ENCODE data around the gene GTF2IRD1.

Gene GTF2IRD1

DNA sequence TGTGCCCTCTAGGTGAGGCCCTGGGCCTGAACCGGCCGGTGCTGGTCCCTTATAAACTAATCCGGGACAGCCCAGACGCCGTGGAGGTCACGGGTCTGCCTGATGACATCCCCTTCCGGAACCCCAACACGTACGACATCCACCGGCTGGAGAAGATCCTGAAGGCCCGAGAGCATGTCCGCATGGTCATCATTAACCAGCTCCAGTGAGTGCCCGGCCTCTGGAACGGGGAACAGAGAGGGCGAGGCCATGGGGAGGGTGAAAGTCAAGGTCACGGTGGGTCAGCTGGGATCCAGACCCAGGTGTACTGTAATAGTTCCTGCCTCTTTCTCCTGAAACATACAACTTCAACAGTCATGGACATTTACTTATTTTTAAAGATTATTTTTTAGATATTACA is 137.1 kb downstream of the GTF2IRD1 start:
- no peaks in the 10 kb centered on the region for H3K9me3 ChIP-seq (ENCODE audit: insufficient read depth, low read length)
- H3K36me3 ChIP-seq (ENCODE audit: insufficient read depth, insufficient read length, low read length): peaks cover 26% of the 10 kb centered on the region
- no peaks in the 10 kb centered on the region for H3K27me3 ChIP-seq (ENCODE audit: insufficient read depth, insufficient read length)
- TF ChIP-seq ZNF274 (IDR thresholded peaks at IDR 0.05; ENCODE audit: low read depth, low read length) (no peak), SUZ12 (IDR thresholded peaks at IDR 0.05; ENCODE audit: extremely low read depth, insufficient read depth, insufficient read length) (no peak)
- DNase-seq (ENCODE audit: low read depth, low spot score): no peak
- peaks cover 11% of the 10 kb centered on the region for H3K4me1 ChIP-seq (ENCODE audit: insufficient read depth, insufficient read length)
- no peak overlapping the region for H3K4me3 ChIP-seq (ENCODE audit: insufficient read length, low read depth)
- no peak overlapping the region for H3K9ac ChIP-seq (ENCODE audit: insufficient read length, low read depth)

DNA sequence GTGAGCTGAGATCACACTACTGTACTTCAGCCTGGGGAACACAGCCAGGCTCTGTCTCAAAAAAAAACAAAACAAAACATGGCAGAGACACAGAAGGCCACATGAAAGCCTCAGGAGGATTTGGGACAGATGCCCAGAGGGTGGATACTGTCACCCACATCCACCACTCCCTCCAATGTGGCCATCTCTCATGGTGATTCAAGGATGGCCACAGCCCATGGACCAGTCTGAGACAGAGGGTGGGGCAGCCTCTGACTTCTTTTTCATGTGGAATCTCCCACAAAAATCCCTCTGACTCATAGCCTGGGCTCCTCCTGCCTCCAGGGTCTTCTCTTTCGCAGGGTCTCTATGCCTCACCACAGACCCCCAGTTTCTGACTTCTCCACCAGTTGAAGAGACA is 144.9 kb downstream of the GTF2IRD1 start:
- H3K27me3 ChIP-seq (ENCODE audit: insufficient read depth, insufficient read length): no peaks in the 10 kb centered on the region
- H3K4me1 ChIP-seq (ENCODE audit: insufficient read depth, insufficient read length): no peaks in the 10 kb centered on the region
- H3K9ac ChIP-seq (ENCODE audit: insufficient read length, low read depth): no peak overlapping the region
- no peak for DNase-seq (ENCODE audit: low read depth, low spot score)
- H3K36me3 ChIP-seq (ENCODE audit: insufficient read depth, insufficient read length, low read length): peaks cover 37% of the 10 kb centered on the region
- H3K4me3 ChIP-seq (ENCODE audit: insufficient read length, low read depth): no peak overlapping the region
- TF ChIP-seq ZNF274 (IDR thresholded peaks at IDR 0.05; ENCODE audit: low read depth, low read length) (no peak), YY1 (IDR thresholded peaks at IDR 0.05; ENCODE audit: insufficient read depth, insufficient read length) (no peak), SUZ12 (IDR thresholded peaks at IDR 0.05; ENCODE audit: extremely low read depth, insufficient read depth, insufficient read length) (no peak)
- H3K9me3 ChIP-seq (ENCODE audit: insufficient read depth, low read length): no peaks in the 10 kb centered on the region

DNA sequence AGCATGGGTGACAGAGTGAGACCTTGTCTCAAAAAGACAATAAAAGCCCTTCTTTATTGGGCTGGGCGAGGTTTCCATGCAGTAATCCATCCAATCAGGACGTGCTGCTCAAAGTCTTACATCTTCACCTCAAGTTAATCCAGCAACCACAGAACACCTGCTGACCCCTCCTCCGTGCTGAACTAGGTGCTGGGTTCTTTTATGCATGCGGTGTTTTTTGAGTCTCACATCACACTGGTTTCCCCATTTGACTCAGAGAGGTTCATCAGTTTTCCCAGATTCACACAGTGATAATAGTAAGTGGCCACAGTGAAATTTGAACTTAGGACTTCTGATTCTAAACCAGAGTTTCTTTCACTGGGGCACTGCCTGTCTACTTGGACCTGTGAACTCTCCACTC is 145.5 kb downstream of the GTF2IRD1 start:
- peaks cover 37% of the 10 kb centered on the region for H3K36me3 ChIP-seq (ENCODE audit: insufficient read depth, insufficient read length, low read length)
- no peak overlapping the region for H3K4me3 ChIP-seq (ENCODE audit: insufficient read length, low read depth)
- TF ChIP-seq YY1 (IDR thresholded peaks at IDR 0.05; ENCODE audit: insufficient read depth, insufficient read length) (no peak), SUZ12 (IDR thresholded peaks at IDR 0.05; ENCODE audit: extremely low read depth, insufficient read depth, insufficient read length) (no peak), ZNF274 (IDR thresholded peaks at IDR 0.05; ENCODE audit: low read depth, low read length) (no peak)
- no peak for DNase-seq (ENCODE audit: low read depth, low spot score)
- H3K9me3 ChIP-seq (ENCODE audit: insufficient read depth, low read length): no peaks in the 10 kb centered on the region
- H3K9ac ChIP-seq (ENCODE audit: insufficient read length, low read depth): no peak overlapping the region
- no peaks in the 10 kb centered on the region for H3K4me1 ChIP-seq (ENCODE audit: insufficient read depth, insufficient read length)
- no peaks in the 10 kb centered on the region for H3K27me3 ChIP-seq (ENCODE audit: insufficient read depth, insufficient read length)

DNA sequence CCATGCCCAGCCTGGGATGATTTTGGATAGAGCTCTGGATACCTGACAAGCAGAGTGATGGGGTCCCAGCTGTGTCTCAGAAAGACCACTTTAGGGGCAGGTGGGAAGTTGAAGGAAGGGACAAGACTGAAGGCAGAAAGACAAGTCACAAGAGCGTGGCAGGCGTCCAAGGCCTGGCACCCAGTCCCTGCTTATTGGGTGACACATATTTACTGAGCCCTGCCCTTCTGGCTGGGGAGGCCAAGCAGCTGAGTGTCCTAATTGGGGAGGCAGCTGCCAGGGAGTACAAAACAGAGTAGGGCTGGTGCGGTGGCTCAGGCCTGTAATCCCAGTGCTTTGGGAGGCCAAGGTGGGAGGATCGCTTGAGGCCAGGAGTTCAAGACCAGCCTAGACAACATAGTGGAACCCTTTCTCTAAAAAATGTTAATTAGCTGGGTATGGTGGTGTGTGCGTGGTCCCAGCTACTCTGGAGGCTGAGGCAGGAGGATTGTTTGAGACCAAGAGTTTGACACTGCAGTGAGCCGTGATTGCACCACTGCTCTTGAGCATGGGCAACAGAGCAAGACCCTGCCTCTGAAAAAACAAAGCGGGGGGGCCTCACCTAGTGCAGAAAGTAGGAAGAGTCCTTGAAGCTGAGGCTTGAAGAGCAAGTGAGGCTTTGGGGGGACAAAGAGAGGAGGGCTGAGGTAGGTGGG is 150.8 kb downstream of the GTF2IRD1 start:
- no peaks in the 10 kb centered on the region for H3K27me3 ChIP-seq (ENCODE audit: insufficient read depth, insufficient read length)
- H3K4me3 ChIP-seq (ENCODE audit: insufficient read length, low read depth): no peak overlapping the region
- H3K9me3 ChIP-seq (ENCODE audit: insufficient read depth, low read length): no peaks in the 10 kb centered on the region
- no peak overlapping the region for H3K9ac ChIP-seq (ENCODE audit: insufficient read length, low read depth)
- peaks cover 15% of the 10 kb centered on the region for H3K36me3 ChIP-seq (ENCODE audit: insufficient read depth, insufficient read length, low read length)
- TF ChIP-seq ZNF274 (IDR thresholded peaks at IDR 0.05; ENCODE audit: low read depth, low read length) (no peak), SUZ12 (IDR thresholded peaks at IDR 0.05; ENCODE audit: extremely low read depth, insufficient read depth, insufficient read length) (no peak), YY1 (IDR thresholded peaks at IDR 0.05; ENCODE audit: insufficient read depth, insufficient read length) (no peak)
- no peak for DNase-seq (ENCODE audit: low read depth, low spot score)
- H3K4me1 ChIP-seq (ENCODE audit: insufficient read depth, insufficient read length): no peaks in the 10 kb centered on the region

DNA sequence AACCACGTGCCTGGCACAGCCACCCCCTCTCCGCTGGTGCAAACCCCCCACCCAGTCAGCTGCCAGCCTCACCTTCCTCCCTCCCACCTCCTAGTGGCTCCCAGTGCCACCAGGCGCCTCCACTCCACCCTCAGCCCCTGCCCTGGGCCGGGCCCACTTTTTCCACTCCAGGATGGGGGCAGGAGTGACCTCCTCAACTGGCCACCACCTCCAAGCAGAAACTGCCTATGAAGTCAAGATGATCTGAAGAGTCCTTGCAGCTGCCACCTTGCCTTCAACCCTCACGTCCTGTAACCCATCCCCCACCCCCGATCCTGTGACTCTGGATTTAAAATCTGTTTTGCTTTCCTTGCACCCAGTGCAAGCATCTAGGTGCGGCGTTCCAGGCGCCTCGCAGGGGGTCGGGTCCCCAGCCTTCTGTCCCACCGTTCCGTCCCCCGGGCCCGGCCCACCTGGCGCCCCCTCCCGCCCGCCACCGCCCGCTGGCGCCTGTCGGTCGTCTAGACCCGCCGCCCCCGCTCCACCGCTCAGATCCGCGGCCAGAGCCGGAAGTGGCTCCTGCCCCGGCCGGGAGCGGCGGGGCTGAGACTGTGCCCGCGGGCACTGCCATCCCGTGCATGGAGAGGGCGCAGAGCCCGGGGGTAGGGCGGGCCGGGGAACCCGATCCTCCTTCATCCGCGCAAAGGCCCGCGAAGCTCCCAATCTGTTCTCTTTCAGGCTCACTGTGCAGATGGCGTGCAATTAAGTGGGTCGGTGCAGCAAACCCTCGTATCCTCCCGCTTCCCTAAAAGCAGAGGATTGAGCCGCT is 152.6 kb downstream of the GTF2IRD1 start:
- Histone ChIP-seq H3K4me1 (ENCODE audit: insufficient read depth, insufficient read length) (no peaks in the 10 kb centered on the region), H3K27me3 (ENCODE audit: insufficient read depth, insufficient read length) (no peaks in the 10 kb centered on the region), H3K4me3 (ENCODE audit: insufficient read length, low read depth) (no peak overlapping the region), H3K9ac (ENCODE audit: insufficient read length, low read depth) (no peak overlapping the region), H3K36me3 (ENCODE audit: insufficient read depth, insufficient read length, low read length) (peaks cover 5% of the 10 kb centered on the region), H3K9me3 (ENCODE audit: insufficient read depth, low read length) (no peaks in the 10 kb centered on the region)
- no peak for DNase-seq (ENCODE audit: low read depth, low spot score)
- TF ChIP-seq YY1 (IDR thresholded peaks at IDR 0.05; ENCODE audit: insufficient read depth, insufficient read length) (no peak), SUZ12 (IDR thresholded peaks at IDR 0.05; ENCODE audit: extremely low read depth, insufficient read depth, insufficient read length) (no peak), ZNF274 (IDR thresholded peaks at IDR 0.05; ENCODE audit: low read depth, low read length) (no peak)

DNA sequence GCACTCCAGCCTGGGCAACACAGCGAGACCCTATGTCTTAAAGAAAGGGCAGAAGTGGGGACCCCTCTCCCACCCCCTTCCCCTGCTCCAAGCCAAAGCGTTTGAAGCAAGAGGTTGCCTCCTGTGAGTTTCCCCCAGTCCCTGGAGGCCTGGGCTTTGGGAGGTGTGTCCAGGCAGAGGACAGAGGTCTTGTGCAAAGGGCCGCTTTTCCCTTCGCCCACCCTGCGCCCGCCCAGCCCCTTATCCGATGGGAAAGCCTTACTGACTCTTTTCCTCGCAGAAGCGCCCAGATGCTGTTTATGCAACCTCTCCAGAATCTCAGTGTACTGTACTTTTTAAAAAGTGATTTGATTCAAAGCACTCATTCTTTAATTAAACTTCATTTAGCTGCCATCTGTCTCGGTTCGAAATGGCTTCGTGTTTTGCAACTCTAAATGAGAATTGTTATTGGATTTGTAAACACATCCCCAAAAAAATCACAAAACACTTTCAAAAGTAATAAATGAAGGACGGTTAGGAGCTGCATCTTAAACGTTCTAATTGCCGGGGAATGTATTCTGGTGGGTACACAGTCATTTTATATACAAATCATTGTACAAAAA is 153.3 kb downstream of the GTF2IRD1 start:
- Histone ChIP-seq H3K4me3 (ENCODE audit: insufficient read length, low read depth) (no peak overlapping the region), H3K4me1 (ENCODE audit: insufficient read depth, insufficient read length) (no peaks in the 10 kb centered on the region), H3K27me3 (ENCODE audit: insufficient read depth, insufficient read length) (no peaks in the 10 kb centered on the region), H3K9me3 (ENCODE audit: insufficient read depth, low read length) (no peaks in the 10 kb centered on the region), H3K9ac (ENCODE audit: insufficient read length, low read depth) (no peak overlapping the region), H3K36me3 (ENCODE audit: insufficient read depth, insufficient read length, low read length) (peaks cover 5% of the 10 kb centered on the region)
- DNase-seq (ENCODE audit: low read depth, low spot score): no peak
- no peak for TF ChIP-seq YY1 (IDR thresholded peaks at IDR 0.05; ENCODE audit: insufficient read depth, insufficient read length)
- TF ChIP-seq SUZ12 (IDR thresholded peaks at IDR 0.05; ENCODE audit: extremely low read depth, insufficient read depth, insufficient read length): no peak
- TF ChIP-seq ZNF274 (IDR thresholded peaks at IDR 0.05; ENCODE audit: low read depth, low read length): no peak
